Stomach (tissue), 4 donors: ENCODE measurements around the gene CHKB.
"Not testable (repeated sequence)": the region's sequence is repeated elsewhere in the genome, so short reads cannot be mapped to it uniquely, and the experiment has no call there.

Source experiments
- CTCF ChIP-seq, 7 experiments: fragments of 450-650 bp in 4 of 7; fragments of 200-600 bp in 3 of 7; sonication (generic) in 3 of 7; IDR thresholded peaks; one replicate each; pipeline ENCODE4 v1.5.1; 2016 to 2019; ENCODE audit warnings: antibody characterized with exemption in 7 of 7, control low read depth in 2 of 7, mild to moderate bottlenecking in 1 of 7
- EP300 ChIP-seq: sonication (generic); formaldehyde crosslinking; IDR thresholded peaks from one replicate; pipeline ENCODE4 v1.6.1; 2017; ENCODE audit warnings: antibody characterized with exemption

- TF ChIP-seq CTCF (IDR thresholded peaks at IDR 0.05); EP300: not testable (repeated sequence)
These were observed 31.6 kb upstream of the CHKB start for GRCh38 chr22:50614296-50614695.
